Prostate gland (tissue), 2 donors: Measurements from ENCODE around the gene IFIT3. TPM values are rescaled to one million over a fixed set of nuclear protein-coding genes. Genes with fewer than 3 reads are reported as not detected.

Source experiments
- DNase-seq: peaks from one replicate; pipeline ENCODE4 v3.0.0-alpha.2; 2019; ENCODE audit warnings: low spot score
- H3K27ac ChIP-seq, 2 donors: fragments of 200-600 bp; sonication (generic); 2 replicates each; pipeline ENCODE4 v1.5.1; 2017 to 2019
- H3K27me3 ChIP-seq: fragments of 200-600 bp; sonication (generic); replicated peaks from 2 replicates; pipeline ENCODE4 v1.5.1; 2019; ENCODE audit not compliant: insufficient read depth
- H3K36me3 ChIP-seq, 2 donors: fragments of 200-600 bp; sonication (generic); 1 replicate in 1 of 2; 2 replicates in 1 of 2; pipeline versions ENCODE4 v1.5.1 to v1.8.1; 2017 to 2019
- H3K4me1 ChIP-seq: fragments of 200-600 bp; sonication (generic); replicated peaks from 2 replicates; pipeline ENCODE4 v1.5.1; 2019
- H3K4me3 ChIP-seq, 2 donors: fragments of 200-600 bp; sonication (generic); 2 replicates each; pipeline ENCODE4 v1.5.1; 2017 to 2019
- H3K9me3 ChIP-seq: fragments of 200-600 bp; sonication (generic); 2 replicates; pipeline ENCODE4 v1.5.1; 2017
- POLR2A ChIP-seq: fragments of 450-650 bp; IDR thresholded peaks from one replicate; pipeline ENCODE4 v1.6.1; 2016; ENCODE audit warnings: antibody characterized with exemption, mild to moderate bottlenecking
- POLR2AphosphoS5 ChIP-seq: sonication (generic); formaldehyde crosslinking; IDR thresholded peaks from one replicate; pipeline ENCODE4 v1.6.1; 2017; ENCODE audit warnings: antibody characterized with exemption
- WGBS: methylation state at CpG from one replicate; pipeline ENCODE4 v1.1.5; 2018; 5-methylcytosine and 5-hydroxymethylcytosine counted together
- intact Hi-C: fragments of 100-400 bp; cut with DNase I; formaldehyde crosslinking; loops from one replicate; pipeline ENCODE4 v1.14.2; 2022
- total RNA-seq, 2 donors: library from RNA; depleted of rRNA; stranded (reverse); fragments of >200 nt; gene quantifications; one replicate each; pipeline ENCODE4 v1.1.0, GENCODE V29; 2016
- TF ChIP-seq, protein P1 (sequence below), 4 experiments: fragments of 200-600 bp in 2 of 4; fragments of 450-650 bp in 2 of 4; sonication (generic) in 2 of 4; IDR thresholded peaks; 1 replicate in 3 of 4; 2 replicates in 1 of 4; pipeline ENCODE4 v1.5.1; 2016 to 2019; ENCODE audit warnings: antibody characterized with exemption in 4 of 4, mild to moderate bottlenecking in 2 of 4, moderate library complexity in 2 of 4

Gene IFIT3
- total RNA-seq, 2 donors from 2014 or later = 6.4 to 9.5 TPM

DNA sequence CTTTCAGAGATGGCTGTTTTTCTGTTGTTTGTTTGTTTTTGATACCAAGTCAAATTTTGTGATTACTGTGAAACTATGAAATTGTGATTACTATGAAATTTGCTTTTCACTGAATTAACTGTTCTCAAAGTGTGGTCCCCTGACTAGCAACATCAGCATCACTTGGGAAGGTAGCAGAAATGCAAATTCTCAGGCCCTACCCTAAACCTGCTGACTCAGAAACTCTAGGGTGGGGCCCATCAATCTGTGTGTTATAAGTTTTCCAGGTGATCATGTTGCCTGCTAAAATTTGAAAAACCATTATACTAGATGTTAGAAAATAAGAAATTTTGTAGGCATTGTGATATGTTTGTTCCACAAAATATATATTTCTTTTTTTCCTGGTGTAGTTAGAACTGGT is 51.3 kb downstream of the IFIT3 start:
- no peaks in the 10 kb centered on the region for H3K36me3 ChIP-seq
- H3K27ac ChIP-seq = no peak overlapping the region
- DNase-seq = no peak
- H3K9me3 ChIP-seq = no peaks in the 10 kb centered on the region
- intact Hi-C loops = no loop called here
- H3K4me1 ChIP-seq = peaks cover 6% of the 10 kb centered on the region
- no peak overlapping the region for H3K4me3 ChIP-seq
- TF ChIP-seq POLR2A = no peak
- TF ChIP-seq, protein P1, sequence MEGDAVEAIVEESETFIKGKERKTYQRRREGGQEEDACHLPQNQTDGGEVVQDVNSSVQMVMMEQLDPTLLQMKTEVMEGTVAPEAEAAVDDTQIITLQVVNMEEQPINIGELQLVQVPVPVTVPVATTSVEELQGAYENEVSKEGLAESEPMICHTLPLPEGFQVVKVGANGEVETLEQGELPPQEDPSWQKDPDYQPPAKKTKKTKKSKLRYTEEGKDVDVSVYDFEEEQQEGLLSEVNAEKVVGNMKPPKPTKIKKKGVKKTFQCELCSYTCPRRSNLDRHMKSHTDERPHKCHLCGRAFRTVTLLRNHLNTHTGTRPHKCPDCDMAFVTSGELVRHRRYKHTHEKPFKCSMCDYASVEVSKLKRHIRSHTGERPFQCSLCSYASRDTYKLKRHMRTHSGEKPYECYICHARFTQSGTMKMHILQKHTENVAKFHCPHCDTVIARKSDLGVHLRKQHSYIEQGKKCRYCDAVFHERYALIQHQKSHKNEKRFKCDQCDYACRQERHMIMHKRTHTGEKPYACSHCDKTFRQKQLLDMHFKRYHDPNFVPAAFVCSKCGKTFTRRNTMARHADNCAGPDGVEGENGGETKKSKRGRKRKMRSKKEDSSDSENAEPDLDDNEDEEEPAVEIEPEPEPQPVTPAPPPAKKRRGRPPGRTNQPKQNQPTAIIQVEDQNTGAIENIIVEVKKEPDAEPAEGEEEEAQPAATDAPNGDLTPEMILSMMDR (IDR thresholded peaks at IDR 0.05) = no peak
- TF ChIP-seq POLR2AphosphoS5 = no peak
- H3K27me3 ChIP-seq = no peaks in the 10 kb centered on the region

DNA sequence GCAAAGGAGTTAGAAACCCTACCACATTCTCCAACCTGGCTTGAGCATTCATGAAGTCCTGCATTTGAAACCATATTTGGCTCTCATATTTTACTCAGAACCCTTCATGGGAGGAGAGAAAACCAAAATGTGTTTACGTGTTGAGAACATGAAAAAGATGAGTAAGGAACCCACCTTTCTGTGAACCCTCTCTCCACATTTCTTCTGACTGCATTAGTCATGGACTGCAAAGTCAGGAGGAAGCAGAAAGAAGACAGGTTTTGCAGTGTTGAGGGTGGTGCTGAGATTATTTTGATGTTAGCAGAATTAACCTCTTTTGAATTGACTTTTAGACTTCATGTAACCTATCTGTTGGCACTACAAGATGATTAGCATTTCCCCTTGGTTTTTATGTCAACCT is 55.0 kb downstream of the IFIT3 start:
- Histone ChIP-seq H3K4me1 (no peaks in the 10 kb centered on the region), H3K9me3 (no peaks in the 10 kb centered on the region), H3K36me3 (no peaks in the 10 kb centered on the region), H3K27ac (no peak overlapping the region), H3K27me3 (no peaks in the 10 kb centered on the region), H3K4me3 (no peak overlapping the region)
- DNase-seq = no peak
- intact Hi-C loops = no loop called here
- TF ChIP-seq POLR2A (no peak), POLR2AphosphoS5 (no peak)
- TF ChIP-seq, protein P1 (IDR thresholded peaks at IDR 0.05) = no peak
- WGBS = 100% methylated on average over 1 of the region's 1 CpG

DNA sequence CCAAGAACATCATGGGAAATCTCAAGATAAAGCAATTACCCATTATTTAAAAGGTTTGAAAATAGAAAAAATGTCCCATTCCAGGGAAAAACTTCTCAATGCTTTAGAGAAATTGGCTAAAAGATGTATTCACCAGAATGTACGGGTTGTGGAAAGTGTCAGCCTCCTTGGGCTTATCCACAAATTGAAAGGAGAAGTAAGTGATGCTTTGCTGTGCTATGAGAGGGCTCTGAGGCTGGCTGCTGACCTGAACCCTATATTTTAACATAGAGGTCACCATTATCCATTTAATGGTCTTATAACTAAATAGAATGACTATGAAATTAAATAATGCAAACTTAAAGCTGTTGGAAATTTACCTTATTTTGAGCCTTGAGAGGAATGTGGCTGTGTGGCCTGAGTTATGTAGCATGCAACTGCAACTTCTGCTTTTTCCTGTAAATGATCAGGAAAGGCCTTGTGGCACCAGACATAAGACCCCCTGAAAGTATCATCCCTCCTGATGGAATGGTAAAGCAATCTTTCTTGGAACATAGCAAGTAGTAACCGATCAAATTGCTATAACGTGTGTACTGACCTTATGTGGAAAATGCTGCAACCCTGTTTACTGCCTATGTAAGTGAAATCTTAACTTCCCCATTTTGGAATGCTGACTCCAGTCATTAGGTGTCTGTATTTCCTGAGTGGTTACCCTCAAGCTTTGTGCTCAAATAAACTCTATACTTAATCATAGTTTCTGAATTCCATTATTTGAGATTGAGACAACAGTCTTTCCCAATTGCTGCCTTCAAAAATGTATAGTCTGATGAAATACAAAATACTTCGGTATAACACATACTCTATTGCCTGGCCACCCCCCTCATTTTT is 56.9 kb downstream of the IFIT3 start:
- no peaks in the 10 kb centered on the region for H3K9me3 ChIP-seq
- no peak overlapping the region for H3K27ac ChIP-seq
- TF ChIP-seq, protein P1 (IDR thresholded peaks at IDR 0.05) = no peak
- no peak for TF ChIP-seq POLR2A
- no peaks in the 10 kb centered on the region for H3K36me3 ChIP-seq
- no peak for DNase-seq
- WGBS = 77% methylated on average over 4 of the region's 4 CpGs
- H3K4me1 ChIP-seq = no peaks in the 10 kb centered on the region
- intact Hi-C loops = no loop called here
- no peak overlapping the region for H3K4me3 ChIP-seq
- no peaks in the 10 kb centered on the region for H3K27me3 ChIP-seq

DNA sequence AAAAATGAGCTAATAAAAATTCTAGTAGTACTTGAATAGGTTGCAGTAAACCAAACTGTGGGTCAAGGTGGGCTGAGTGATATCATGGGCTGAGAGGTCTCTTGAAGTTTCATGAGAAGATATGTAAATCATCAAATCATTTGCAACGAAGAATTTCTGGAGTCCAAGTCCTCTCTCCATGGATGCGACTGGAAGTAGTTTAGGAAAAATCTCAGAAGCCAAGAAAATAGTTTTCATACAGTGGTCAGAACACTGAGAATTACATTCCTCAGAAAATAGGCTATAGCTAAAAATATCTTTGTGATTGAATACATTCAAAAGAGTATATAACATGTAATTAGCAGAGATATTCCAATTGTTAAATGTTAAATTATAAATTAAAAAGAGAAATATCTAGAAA is 61.0 kb downstream of the IFIT3 start:
- H3K4me3 ChIP-seq = no peak overlapping the region
- peaks cover 3% of the 10 kb centered on the region for H3K4me1 ChIP-seq
- DNase-seq = no peak
- intact Hi-C loops = no loop called here
- H3K27ac ChIP-seq = no peak overlapping the region
- no peaks in the 10 kb centered on the region for H3K9me3 ChIP-seq
- no peaks in the 10 kb centered on the region for H3K27me3 ChIP-seq
- 74% methylated on average over 2 of the region's 2 CpGs for WGBS
- no peak for TF ChIP-seq POLR2AphosphoS5
- no peak for TF ChIP-seq POLR2A
- TF ChIP-seq, protein P1 (IDR thresholded peaks at IDR 0.05) = no peak
- H3K36me3 ChIP-seq = no peaks in the 10 kb centered on the region

DNA sequence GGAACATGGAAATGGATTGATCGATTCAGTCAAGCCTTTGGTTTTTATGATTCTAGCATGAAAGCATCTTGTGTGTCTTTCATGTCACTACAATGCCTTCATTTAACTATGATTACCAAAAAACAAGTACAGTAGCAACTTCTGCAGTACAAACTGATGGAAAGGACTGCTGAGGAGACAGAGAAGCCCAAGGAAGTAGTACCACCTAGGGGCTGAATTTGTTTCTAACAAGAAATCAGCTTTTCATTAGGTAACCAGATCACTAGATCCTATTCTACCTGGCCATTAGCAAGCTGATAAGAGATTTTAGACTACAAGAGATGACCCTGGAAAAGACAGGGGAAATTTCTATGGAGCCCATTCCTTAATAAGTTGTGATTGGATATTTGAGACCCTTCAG is 61.5 kb downstream of the IFIT3 start:
- Histone ChIP-seq H3K27me3 (no peaks in the 10 kb centered on the region), H3K36me3 (no peaks in the 10 kb centered on the region), H3K4me1 (peaks cover 3% of the 10 kb centered on the region), H3K9me3 (no peaks in the 10 kb centered on the region), H3K27ac (no peak overlapping the region), H3K4me3 (no peak overlapping the region)
- TF ChIP-seq, protein P1 (IDR thresholded peaks at IDR 0.05) = peak in 2 of 4 experiments; percentile 41 to 49
- TF ChIP-seq POLR2A (no peak), POLR2AphosphoS5 (no peak)
- DNase-seq = no peak
- 73% methylated on average over 1 of the region's 1 CpG for WGBS
- intact Hi-C loops = no loop called here
